DND-41 (cell line): ENCODE measurements around the gene MLX.

Experiments
- ATAC-seq: fragments of 200-7000 bp; cut with Tn5 transposase; 3 replicates; pipeline ENCODE4 v1.9.1; 2021; ENCODE audit warnings: low read depth; ENCODE audit not compliant: insufficient read depth
- DNase-seq: peaks from one replicate; pipeline ENCODE4 v3.0.0-alpha.2; 2020
- H2AFZ ChIP-seq: 2 replicates; pipeline ENCODE4 v1.6.0; 2012; ENCODE audit warnings: low read depth, low read length
- H3K27ac ChIP-seq: 2 replicates; pipeline ENCODE4 v1.5.1; 2012; ENCODE audit warnings: low read length, inconsistent platforms
- H3K27me3 ChIP-seq: fragments of 200-600 bp; sonication (generic); 2 replicates; pipeline ENCODE4 v1.6.0; 2012; ENCODE audit warnings: low read length, mild to moderate bottlenecking, inconsistent platforms; ENCODE audit not compliant: insufficient read depth, poor library complexity
- H3K36me3 ChIP-seq: 2 replicates; pipeline ENCODE4 v1.5.1; 2012; ENCODE audit warnings: low read length, inconsistent platforms; ENCODE audit not compliant: insufficient read depth
- H3K4me1 ChIP-seq: 2 replicates; pipeline ENCODE4 v1.5.1; 2012; ENCODE audit warnings: mild to moderate bottlenecking, low read length; ENCODE audit not compliant: insufficient read depth
- H3K4me2 ChIP-seq: 2 replicates; pipeline ENCODE4 v1.6.0; 2012; ENCODE audit warnings: mild to moderate bottlenecking, moderate library complexity, low read length, inconsistent platforms; ENCODE audit not compliant: insufficient read depth
- H3K4me3 ChIP-seq, 2 experiments: fragments of 200-600 bp in 1 of 2; shearing (Covaris generic) in 1 of 2; 2 replicates each; pipeline ENCODE4 v1.5.1; 2012 to 2016; ENCODE audit warnings: inconsistent platforms in 2 of 2, low read length in 2 of 2, mild to moderate bottlenecking in 2 of 2, low read depth in 1 of 2, moderate library complexity in 1 of 2
- H3K79me2 ChIP-seq: 2 replicates; pipeline ENCODE4 v1.6.0; 2012; ENCODE audit warnings: low read length, inconsistent platforms; ENCODE audit not compliant: insufficient read depth
- H3K9ac ChIP-seq: 2 replicates; pipeline ENCODE4 v1.6.0; 2012; ENCODE audit warnings: low read depth, mild to moderate bottlenecking, inconsistent platforms, low read length, moderate library complexity
- H3K9me3 ChIP-seq: 2 replicates; pipeline ENCODE4 v1.5.1; 2012; ENCODE audit warnings: low read length, moderate library complexity, mild to moderate bottlenecking, inconsistent platforms; ENCODE audit not compliant: insufficient read depth, severe bottlenecking
- H4K20me1 ChIP-seq: 2 replicates; pipeline ENCODE4 v1.6.0; 2012; ENCODE audit warnings: low read length; ENCODE audit not compliant: insufficient read depth
- EZH2 ChIP-seq: IDR thresholded peaks from 3 replicates; pipeline ENCODE4 v1.6.1; 2012; ENCODE audit warnings: borderline replicate concordance, low read depth, mild to moderate bottlenecking, moderate library complexity, low read length, inconsistent platforms; ENCODE audit not compliant: severe bottlenecking
- TF ChIP-seq, protein P1 (sequence below): IDR thresholded peaks from 2 replicates; pipeline ENCODE4 v1.5.1; 2012; ENCODE audit warnings: borderline replicate concordance, low read length, moderate library complexity, mild to moderate bottlenecking; ENCODE audit not compliant: poor library complexity, severe bottlenecking; ENCODE audit errors: extremely low read depth

MLX gene

DNA sequence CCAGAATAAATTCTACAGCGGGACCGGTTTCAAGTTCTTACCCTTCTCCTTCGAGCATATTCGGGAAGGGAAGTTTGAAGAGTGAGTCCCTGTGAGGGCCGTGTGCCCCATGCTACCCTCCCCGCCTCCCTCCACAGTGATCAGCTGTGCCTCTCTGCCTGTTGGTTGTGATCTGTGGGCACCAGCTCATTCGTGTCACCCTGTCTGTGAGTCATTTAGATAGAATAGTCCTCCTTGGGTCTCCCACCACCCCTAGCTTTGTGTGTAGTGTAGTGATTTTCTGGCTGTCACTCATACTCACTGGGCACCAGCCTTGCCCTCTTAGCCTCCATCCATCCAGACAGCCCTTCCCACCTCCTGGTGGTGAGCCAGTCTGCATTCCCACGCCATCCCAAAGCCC, 45.9 kb upstream of the MLX start:
- ATAC-seq (no peak), DNase-seq (no peak)
- H3K4me2 ChIP-seq: no peak overlapping the region
- no peak overlapping the region for H3K27ac ChIP-seq
- no peaks in the 10 kb centered on the region for H3K36me3 ChIP-seq
- no peak overlapping the region for H3K9ac ChIP-seq
- no peaks in the 10 kb centered on the region for H3K79me2 ChIP-seq
- H3K4me1 ChIP-seq: peaks cover 3% of the 10 kb centered on the region; the same call in 1 of the 2 replicates
- H3K4me3 ChIP-seq: no peak overlapping the region
- no peak overlapping the region for H2AFZ ChIP-seq
- no peaks in the 10 kb centered on the region for H3K9me3 ChIP-seq
- no peaks in the 10 kb centered on the region for H3K27me3 ChIP-seq
- no peaks in the 10 kb centered on the region for H4K20me1 ChIP-seq
- no peak for TF ChIP-seq EZH2
- TF ChIP-seq, protein P1, sequence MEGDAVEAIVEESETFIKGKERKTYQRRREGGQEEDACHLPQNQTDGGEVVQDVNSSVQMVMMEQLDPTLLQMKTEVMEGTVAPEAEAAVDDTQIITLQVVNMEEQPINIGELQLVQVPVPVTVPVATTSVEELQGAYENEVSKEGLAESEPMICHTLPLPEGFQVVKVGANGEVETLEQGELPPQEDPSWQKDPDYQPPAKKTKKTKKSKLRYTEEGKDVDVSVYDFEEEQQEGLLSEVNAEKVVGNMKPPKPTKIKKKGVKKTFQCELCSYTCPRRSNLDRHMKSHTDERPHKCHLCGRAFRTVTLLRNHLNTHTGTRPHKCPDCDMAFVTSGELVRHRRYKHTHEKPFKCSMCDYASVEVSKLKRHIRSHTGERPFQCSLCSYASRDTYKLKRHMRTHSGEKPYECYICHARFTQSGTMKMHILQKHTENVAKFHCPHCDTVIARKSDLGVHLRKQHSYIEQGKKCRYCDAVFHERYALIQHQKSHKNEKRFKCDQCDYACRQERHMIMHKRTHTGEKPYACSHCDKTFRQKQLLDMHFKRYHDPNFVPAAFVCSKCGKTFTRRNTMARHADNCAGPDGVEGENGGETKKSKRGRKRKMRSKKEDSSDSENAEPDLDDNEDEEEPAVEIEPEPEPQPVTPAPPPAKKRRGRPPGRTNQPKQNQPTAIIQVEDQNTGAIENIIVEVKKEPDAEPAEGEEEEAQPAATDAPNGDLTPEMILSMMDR: no peak

DNA sequence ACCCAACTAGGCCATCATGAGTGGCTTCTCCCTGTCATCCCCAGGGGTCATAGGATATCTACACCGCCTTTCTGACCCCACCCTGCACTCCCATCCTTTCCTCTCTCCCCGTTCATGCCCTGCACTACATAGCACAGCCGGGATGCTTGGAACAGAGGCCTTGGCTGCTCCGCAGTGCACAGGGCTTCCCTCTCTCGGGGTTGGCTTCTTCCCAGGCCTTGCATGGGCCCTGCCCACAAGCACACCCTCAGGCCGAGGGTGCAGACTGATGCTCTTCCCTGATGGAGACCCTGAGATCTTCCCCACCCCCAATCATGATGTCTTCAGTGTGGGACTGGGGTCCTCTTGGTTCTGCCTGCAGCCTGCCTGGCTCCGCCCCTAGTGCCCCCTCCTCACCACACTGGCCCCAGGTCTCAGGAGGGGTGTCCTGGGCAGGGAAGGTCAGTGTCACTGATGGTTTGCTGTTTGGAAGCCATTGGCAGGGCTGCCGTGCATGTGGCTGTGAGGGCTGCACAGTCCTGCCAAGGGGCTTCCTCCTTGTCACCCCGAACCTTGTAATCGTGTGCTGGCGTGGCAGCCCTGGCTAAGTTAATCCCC, 45.1 kb upstream of the MLX start:
- no peak for DNase-seq
- H3K79me2 ChIP-seq: no peaks in the 10 kb centered on the region
- H3K4me1 ChIP-seq: peaks cover 3% of the 10 kb centered on the region; the same call in 1 of the 2 replicates
- no peak overlapping the region for H2AFZ ChIP-seq
- TF ChIP-seq, protein P1: no peak
- TF ChIP-seq EZH2: no peak
- no peak overlapping the region for H3K4me3 ChIP-seq
- no peak overlapping the region for H3K9ac ChIP-seq
- no peak for ATAC-seq
- H3K36me3 ChIP-seq: no peaks in the 10 kb centered on the region
- no peaks in the 10 kb centered on the region for H4K20me1 ChIP-seq
- H3K9me3 ChIP-seq: no peaks in the 10 kb centered on the region
- H3K4me2 ChIP-seq: no peak overlapping the region
- no peak overlapping the region for H3K27ac ChIP-seq
- no peaks in the 10 kb centered on the region for H3K27me3 ChIP-seq

DNA sequence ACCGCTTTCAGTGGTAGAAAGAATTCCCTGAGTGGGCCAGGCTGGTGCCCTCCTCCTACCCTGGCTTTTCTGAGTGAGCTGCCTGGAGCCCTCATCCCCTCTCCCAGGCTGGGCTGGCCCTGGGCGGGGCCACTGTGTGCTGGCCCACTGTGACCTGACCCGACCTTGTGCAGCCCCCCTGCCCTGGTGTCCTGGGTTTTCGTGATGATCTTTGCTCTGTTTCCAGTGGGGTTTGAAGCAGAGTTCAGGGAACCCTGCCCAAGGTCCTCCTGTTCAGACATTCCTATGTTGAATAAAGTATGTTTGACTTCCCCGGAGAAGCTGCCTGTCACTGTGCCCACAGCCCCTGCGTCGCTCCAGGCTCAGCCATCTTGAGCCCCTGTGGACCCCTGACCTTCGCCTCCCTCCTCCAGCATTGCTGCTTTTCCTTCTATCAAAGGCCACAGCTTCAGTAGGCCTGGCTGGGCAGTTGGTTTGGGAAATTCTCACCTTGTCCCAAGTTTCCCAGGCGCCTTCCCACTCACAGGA, 44.6 kb upstream of the MLX start:
- Histone ChIP-seq H3K27me3 (no peaks in the 10 kb centered on the region), H3K4me2 (no peak overlapping the region), H3K9me3 (no peaks in the 10 kb centered on the region), H3K4me3 (no peak overlapping the region), H3K36me3 (no peaks in the 10 kb centered on the region), H4K20me1 (no peaks in the 10 kb centered on the region), H3K27ac (no peak overlapping the region), H2AFZ (no peak overlapping the region), H3K9ac (no peak overlapping the region), H3K4me1 (peaks cover 1% of the 10 kb centered on the region; the same call in 1 of the 2 replicates), H3K79me2 (no peaks in the 10 kb centered on the region)
- no peak for DNase-seq
- no peak for ATAC-seq
- TF ChIP-seq, protein P1: no peak
- no peak for TF ChIP-seq EZH2
